Esophagus squamous epithelium (tissue), 4 donors: ENCODE data around the gene CEP350.

ENCODE experiments used
- POLR2A ChIP-seq, 4 donors: fragments of 450-650 bp; IDR thresholded peaks; one replicate each; pipeline ENCODE4 v1.6.1; 2017; ENCODE audit warnings: antibody characterized with exemption in 4 of 4, mild to moderate bottlenecking in 4 of 4, moderate library complexity in 3 of 4
- TF ChIP-seq, protein P1 (sequence below), 6 experiments: fragments of 450-650 bp in 4 of 6; fragments of 200-600 bp in 2 of 6; sonication (generic) in 2 of 6; IDR thresholded peaks; one replicate each; pipeline ENCODE4 v1.5.1; 2016 to 2019; ENCODE audit warnings: antibody characterized with exemption in 6 of 6, mild to moderate bottlenecking in 4 of 6, moderate library complexity in 4 of 6

DNA sequence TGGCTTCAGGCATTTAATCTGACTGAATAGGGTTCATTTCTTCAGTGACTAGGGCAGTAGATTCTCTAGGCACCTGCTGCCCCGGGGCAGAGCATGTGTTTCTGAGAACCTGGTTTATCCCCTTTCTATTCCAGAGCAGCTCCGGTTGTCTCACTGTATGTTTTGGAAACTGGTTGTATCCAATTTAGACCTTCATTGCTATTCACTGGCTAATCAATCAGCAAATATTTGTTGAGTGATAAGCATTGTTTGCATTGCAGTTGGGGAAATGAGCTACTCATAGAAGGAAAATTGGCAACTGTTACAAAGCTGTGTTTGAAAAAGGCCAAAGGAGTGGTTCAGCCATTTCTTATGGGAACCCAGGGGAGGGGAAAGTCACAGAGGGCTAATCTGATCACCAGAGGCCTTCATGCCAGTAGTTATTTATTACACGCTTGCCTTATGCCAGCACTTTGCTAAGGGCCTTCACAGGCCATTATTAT is 203.0 kb downstream of the CEP350 start:
- TF ChIP-seq, protein P1, sequence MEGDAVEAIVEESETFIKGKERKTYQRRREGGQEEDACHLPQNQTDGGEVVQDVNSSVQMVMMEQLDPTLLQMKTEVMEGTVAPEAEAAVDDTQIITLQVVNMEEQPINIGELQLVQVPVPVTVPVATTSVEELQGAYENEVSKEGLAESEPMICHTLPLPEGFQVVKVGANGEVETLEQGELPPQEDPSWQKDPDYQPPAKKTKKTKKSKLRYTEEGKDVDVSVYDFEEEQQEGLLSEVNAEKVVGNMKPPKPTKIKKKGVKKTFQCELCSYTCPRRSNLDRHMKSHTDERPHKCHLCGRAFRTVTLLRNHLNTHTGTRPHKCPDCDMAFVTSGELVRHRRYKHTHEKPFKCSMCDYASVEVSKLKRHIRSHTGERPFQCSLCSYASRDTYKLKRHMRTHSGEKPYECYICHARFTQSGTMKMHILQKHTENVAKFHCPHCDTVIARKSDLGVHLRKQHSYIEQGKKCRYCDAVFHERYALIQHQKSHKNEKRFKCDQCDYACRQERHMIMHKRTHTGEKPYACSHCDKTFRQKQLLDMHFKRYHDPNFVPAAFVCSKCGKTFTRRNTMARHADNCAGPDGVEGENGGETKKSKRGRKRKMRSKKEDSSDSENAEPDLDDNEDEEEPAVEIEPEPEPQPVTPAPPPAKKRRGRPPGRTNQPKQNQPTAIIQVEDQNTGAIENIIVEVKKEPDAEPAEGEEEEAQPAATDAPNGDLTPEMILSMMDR (IDR thresholded peaks at IDR 0.05): no peak
- TF ChIP-seq POLR2A (IDR thresholded peaks at IDR 0.05): no peak
